ENCODE data around the gene PCDHGA3.
"Not testable (repeated sequence)": the region's sequence is repeated elsewhere in the genome, so short reads cannot be mapped to it uniquely, and the experiment has no call there.

Gene PCDHGA3

DNA sequence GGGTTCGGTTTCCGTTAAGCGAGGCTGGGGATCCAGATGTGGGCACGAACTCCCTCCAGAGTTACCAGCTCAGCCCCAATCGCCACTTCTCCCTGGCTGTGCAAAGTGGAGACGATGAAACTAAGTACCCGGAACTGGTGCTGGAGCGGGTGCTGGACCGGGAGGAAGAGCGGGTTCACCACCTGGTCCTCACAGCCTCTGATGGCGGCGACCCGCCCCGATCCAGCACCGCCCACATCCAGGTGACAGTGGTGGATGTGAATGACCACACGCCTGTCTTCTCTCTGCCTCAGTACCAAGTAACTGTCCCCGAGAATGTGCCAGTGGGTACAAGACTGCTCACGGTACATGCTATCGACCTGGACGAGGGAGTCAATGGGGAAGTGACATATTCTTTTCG lies 39.7 kb downstream of the PCDHGA3 start:
- DNase-seq, result no peak

DNA sequence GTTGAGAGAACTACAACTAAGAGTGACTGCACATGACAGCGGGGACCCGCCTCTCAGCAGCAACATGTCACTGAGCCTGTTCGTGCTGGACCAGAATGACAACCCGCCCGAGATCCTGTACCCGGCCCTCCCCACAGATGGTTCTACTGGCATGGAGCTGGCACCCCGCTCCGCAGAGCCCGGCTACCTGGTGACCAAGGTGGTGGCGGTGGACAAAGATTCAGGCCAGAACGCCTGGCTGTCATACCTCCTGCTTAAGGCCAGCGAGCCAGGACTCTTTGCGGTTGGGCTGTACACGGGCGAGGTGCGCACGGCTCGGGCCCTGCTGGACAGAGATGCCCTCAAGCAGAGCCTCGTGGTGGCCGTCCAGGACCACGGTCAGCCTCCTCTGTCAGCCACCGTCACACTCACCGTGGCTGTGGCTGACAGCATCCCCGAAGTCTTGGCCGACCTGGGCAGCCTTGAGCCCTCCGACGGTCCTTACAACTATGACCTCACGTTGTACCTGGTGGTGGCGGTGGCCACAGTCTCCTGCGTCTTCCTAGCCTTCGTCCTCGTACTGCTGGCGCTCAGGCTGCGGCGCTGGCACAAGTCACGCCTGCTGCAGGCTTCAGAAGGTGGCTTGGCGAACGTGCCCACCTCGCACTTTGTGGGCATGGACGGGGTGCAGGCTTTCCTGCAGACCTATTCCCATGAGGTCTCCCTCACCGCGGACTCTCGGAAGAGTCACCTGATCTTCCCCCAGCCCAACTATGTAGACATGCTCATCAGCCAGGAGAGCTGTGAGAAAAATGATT lies 41.0 kb downstream of the PCDHGA3 start:
- no peak for DNase-seq

- peak; percentile 42 for DNase-seq
Measured at GRCh38 chr5:141387557-141388311, 44.1 kb downstream of the PCDHGA3 start, which contains the start of gene PCDHGB4. PCDHGB4 (plus strand) TSS chr5:141387698; CDS start chr5:141387885, 187 bp downstream.

DNA sequence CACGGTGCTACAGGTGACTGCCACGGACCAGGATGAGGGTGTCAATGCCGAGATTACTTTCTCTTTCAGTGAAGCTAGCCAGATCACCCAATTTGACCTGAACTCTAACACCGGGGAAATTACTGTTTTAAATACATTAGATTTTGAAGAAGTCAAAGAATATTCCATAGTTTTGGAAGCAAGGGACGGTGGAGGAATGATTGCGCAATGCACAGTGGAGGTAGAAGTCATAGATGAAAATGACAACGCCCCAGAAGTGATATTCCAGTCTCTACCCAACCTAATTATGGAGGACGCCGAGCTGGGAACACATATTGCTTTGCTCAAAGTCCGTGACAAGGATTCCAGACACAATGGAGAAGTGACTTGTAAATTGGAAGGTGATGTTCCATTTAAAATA lies 45.0 kb downstream of the PCDHGA3 start:
- no peak for DNase-seq

DNA sequence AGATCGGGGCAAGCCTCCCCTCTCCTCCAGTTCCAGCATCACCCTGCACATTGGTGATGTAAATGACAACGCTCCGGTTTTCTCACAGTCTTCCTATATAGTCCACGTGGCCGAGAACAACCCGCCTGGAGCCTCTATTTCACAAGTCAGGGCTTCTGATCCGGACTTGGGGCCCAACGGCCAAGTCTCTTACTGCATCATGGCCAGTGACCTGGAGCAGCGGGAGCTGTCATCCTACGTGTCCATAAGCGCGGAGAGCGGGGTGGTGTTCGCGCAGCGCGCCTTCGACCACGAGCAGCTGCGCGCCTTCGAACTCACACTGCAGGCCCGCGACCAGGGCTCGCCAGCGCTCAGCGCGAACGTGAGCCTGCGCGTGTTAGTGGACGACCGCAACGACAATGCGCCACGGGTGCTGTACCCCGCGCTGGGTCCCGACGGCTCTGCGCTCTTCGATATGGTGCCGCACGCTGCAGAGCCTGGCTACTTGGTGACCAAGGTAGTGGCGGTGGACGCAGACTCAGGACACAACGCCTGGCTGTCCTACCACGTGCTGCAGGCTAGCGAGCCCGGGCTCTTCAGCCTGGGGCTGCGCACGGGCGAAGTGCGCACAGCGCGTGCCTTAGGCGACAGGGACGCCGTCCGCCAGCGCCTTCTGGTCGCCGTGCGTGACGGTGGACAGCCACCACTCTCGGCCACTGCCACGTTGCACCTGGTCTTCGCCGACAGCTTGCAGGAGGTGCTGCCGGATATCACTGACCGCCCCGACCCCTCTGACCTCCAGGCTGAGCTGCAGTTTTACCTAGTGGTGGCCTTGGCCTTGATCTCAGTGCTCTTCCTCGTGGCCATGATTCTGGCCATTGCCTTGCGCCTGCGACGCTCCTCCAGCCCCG lies 45.8 kb downstream of the PCDHGA3 start:
- no peak for DNase-seq

- DNase-seq, result no peak
Measured at GRCh38 chr5:141392429-141393198, 49.0 kb downstream of the PCDHGA3 start, which contains the start of gene PCDHGA8. PCDHGA8 (plus strand) TSS chr5:141392633; CDS start chr5:141392814, 181 bp downstream.

- no peak for DNase-seq
Measured at GRCh38 chr5:141393267-141393666, 49.6 kb downstream of the PCDHGA3 start.

DNA sequence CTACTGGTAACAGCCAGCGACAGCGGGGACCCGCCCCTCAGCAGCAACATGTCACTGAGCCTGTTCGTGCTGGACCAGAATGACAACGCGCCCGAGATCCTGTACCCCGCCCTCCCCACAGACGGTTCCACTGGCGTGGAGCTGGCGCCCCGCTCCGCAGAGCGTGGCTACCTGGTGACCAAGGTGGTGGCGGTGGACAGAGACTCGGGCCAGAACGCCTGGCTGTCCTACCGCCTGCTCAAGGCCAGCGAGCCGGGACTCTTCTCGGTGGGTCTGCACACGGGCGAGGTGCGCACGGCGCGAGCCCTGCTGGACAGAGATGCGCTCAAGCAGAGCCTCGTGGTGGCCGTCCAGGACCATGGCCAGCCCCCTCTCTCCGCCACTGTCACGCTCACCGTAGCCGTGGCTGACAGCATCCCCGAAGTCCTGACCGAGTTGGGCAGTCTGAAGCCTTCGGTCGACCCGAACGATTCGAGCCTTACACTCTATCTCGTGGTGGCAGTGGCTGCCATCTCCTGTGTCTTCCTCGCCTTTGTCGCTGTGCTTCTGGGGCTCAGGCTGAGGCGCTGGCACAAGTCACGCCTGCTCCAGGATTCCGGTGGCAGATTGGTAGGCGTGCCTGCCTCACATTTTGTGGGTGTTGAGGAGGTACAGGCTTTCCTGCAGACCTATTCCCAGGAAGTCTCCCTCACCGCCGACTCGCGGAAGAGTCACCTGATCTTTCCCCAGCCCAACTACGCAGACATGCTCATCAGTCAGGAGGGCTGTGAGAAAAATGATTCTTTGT lies 51.0 kb downstream of the PCDHGA3 start:
- not testable (repeated sequence) for DNase-seq
